T-helper 2 cell treated with Interferon-gamma antibody and Interleukin-4, amounts not matched to agents 5 μg/mL and 100 μg/mL, for 36 hours (primary cell): ENCODE measurements around the gene BABAM2.
"Not testable (repeated sequence)": the region's sequence is repeated elsewhere in the genome, so short reads cannot be mapped to it uniquely, and the experiment has no call there.

Experiments
- DNase-seq: peaks from one replicate; pipeline ENCODE4 v3.0.0; 2021; ENCODE audit warnings: low spot score
- H3K27ac Mint-ChIP-seq: one replicate; pipeline ENCODE4 v1.8.0; 2021; ENCODE audit warnings: mild to moderate bottlenecking, mixed read lengths
- H3K27me3 Mint-ChIP-seq: one replicate; pipeline ENCODE4 v1.8.0; 2021; ENCODE audit warnings: low read depth, mixed read lengths
- H3K36me3 Mint-ChIP-seq: one replicate; pipeline ENCODE4 v1.8.0; 2021; ENCODE audit warnings: low read depth, mixed read lengths
- H3K4me1 Mint-ChIP-seq: one replicate; pipeline ENCODE4 v1.8.0; 2021; ENCODE audit warnings: low read depth, mixed read lengths
- H3K4me3 Mint-ChIP-seq: one replicate; pipeline ENCODE4 v1.8.0; 2022; ENCODE audit warnings: mild to moderate bottlenecking, moderate library complexity, mixed read lengths
- H3K9me3 Mint-ChIP-seq: one replicate; pipeline ENCODE4 v1.8.0; 2021; ENCODE audit warnings: mixed read lengths

The BABAM2 gene

GRCh38 chr2:28366496-28367282, 476.2 kb downstream of the BABAM2 start:
- H3K4me3 Mint-ChIP-seq: peak overlapping the region; percentile 72
- no peaks in the 10 kb centered on the region for H3K36me3 Mint-ChIP-seq
- no peaks in the 10 kb centered on the region for H3K9me3 Mint-ChIP-seq
- peaks cover 10% of the 10 kb centered on the region for H3K27me3 Mint-ChIP-seq
- peak; percentile 71 for DNase-seq
- peak overlapping the region; percentile 84 for H3K27ac Mint-ChIP-seq
- peaks cover 58% of the 10 kb centered on the region for H3K4me1 Mint-ChIP-seq

- Mint-ChIP-seq H3K4me1 (peaks cover 51% of the 10 kb centered on the region), H3K4me3 (peak overlapping the region; percentile 72)
Observed at GRCh38 chr2:28367667-28368356, 477.3 kb downstream of the BABAM2 start.

GRCh38 chr2:28368357-28368798, 477.8 kb downstream of the BABAM2 start:
- Mint-ChIP-seq H3K27ac (peak overlapping the region; percentile 32), H3K9me3 (no peaks in the 10 kb centered on the region), H3K27me3 (peaks cover 21% of the 10 kb centered on the region), H3K4me1 (peaks cover 50% of the 10 kb centered on the region), H3K4me3 (no peak overlapping the region), H3K36me3 (no peaks in the 10 kb centered on the region)
- DNase-seq: no peak

More at GRCh38 chr2:28367667-28368356, 477.3 kb downstream of the BABAM2 start:
- Mint-ChIP-seq H3K27ac (peak overlapping the region; percentile 84), H3K36me3 (no peaks in the 10 kb centered on the region), H3K27me3 (peaks cover 16% of the 10 kb centered on the region), H3K9me3 (no peaks in the 10 kb centered on the region)
- DNase-seq: no peak

GRCh38 chr2:28369358-28369757, 478.8 kb downstream of the BABAM2 start:
- H3K9me3 Mint-ChIP-seq: no peaks in the 10 kb centered on the region
- DNase-seq: no peak
- H3K36me3 Mint-ChIP-seq: no peaks in the 10 kb centered on the region
- H3K27me3 Mint-ChIP-seq: peaks cover 23% of the 10 kb centered on the region
- no peak overlapping the region for H3K4me3 Mint-ChIP-seq
- H3K4me1 Mint-ChIP-seq: peaks cover 44% of the 10 kb centered on the region
- no peak overlapping the region for H3K27ac Mint-ChIP-seq

GRCh38 chr2:28370354-28370753, 479.8 kb downstream of the BABAM2 start:
- Mint-ChIP-seq H3K27ac (no peak overlapping the region), H3K36me3 (no peaks in the 10 kb centered on the region), H3K4me3 (no peak overlapping the region), H3K9me3 (no peaks in the 10 kb centered on the region), H3K27me3 (peaks cover 23% of the 10 kb centered on the region), H3K4me1 (peaks cover 34% of the 10 kb centered on the region)
- no peak for DNase-seq

GRCh38 chr2:28371728-28372127, 481.2 kb downstream of the BABAM2 start:
- not testable (repeated sequence) for H3K27ac Mint-ChIP-seq, H3K4me3 Mint-ChIP-seq, H3K9me3 Mint-ChIP-seq, H3K36me3 Mint-ChIP-seq, DNase-seq
- Mint-ChIP-seq H3K27me3 (peaks cover 23% of the 10 kb centered on the region), H3K4me1 (peaks cover 20% of the 10 kb centered on the region)

- DNase-seq: no peak
- no peaks in the 10 kb centered on the region for H3K36me3 Mint-ChIP-seq
- no peak overlapping the region for H3K27ac Mint-ChIP-seq
- peaks cover 14% of the 10 kb centered on the region for H3K4me1 Mint-ChIP-seq
- peaks cover 24% of the 10 kb centered on the region for H3K27me3 Mint-ChIP-seq
- no peak overlapping the region for H3K4me3 Mint-ChIP-seq
- no peaks in the 10 kb centered on the region for H3K9me3 Mint-ChIP-seq
Observed at GRCh38 chr2:28373854-28374253, 483.3 kb downstream of the BABAM2 start.

GRCh38 chr2:28374331-28374730, 483.8 kb downstream of the BABAM2 start:
- peaks cover 22% of the 10 kb centered on the region for H3K27me3 Mint-ChIP-seq
- peaks cover 16% of the 10 kb centered on the region for H3K4me1 Mint-ChIP-seq
- H3K36me3 Mint-ChIP-seq: no peaks in the 10 kb centered on the region
- no peak overlapping the region for H3K4me3 Mint-ChIP-seq
- no peaks in the 10 kb centered on the region for H3K9me3 Mint-ChIP-seq
- H3K27ac Mint-ChIP-seq: no peak overlapping the region
- no peak for DNase-seq

- no peak for DNase-seq
- Mint-ChIP-seq H3K4me1 (peaks cover 19% of the 10 kb centered on the region), H3K36me3 (no peaks in the 10 kb centered on the region), H3K27ac (no peak overlapping the region), H3K27me3 (peaks cover 21% of the 10 kb centered on the region), H3K4me3 (no peak overlapping the region), H3K9me3 (no peaks in the 10 kb centered on the region)
Observed at GRCh38 chr2:28375236-28375635, 484.7 kb downstream of the BABAM2 start.

GRCh38 chr2:28375742-28376631, 485.5 kb downstream of the BABAM2 start:
- H3K36me3 Mint-ChIP-seq: no peaks in the 10 kb centered on the region
- H3K4me3 Mint-ChIP-seq: no peak overlapping the region
- no peaks in the 10 kb centered on the region for H3K9me3 Mint-ChIP-seq
- DNase-seq: no peak
- peaks cover 17% of the 10 kb centered on the region for H3K27me3 Mint-ChIP-seq
- no peak overlapping the region for H3K27ac Mint-ChIP-seq
- peaks cover 18% of the 10 kb centered on the region for H3K4me1 Mint-ChIP-seq

- no peak overlapping the region for H3K4me3 Mint-ChIP-seq
- H3K36me3 Mint-ChIP-seq: no peaks in the 10 kb centered on the region
- H3K9me3 Mint-ChIP-seq: no peaks in the 10 kb centered on the region
- H3K27ac Mint-ChIP-seq: no peak overlapping the region
- no peak for DNase-seq
- peaks cover 16% of the 10 kb centered on the region for H3K4me1 Mint-ChIP-seq
- peaks cover 16% of the 10 kb centered on the region for H3K27me3 Mint-ChIP-seq
Observed at GRCh38 chr2:28377195-28377816, 486.8 kb downstream of the BABAM2 start.

- no peak overlapping the region for H3K27ac Mint-ChIP-seq
- H3K4me1 Mint-ChIP-seq: peaks cover 18% of the 10 kb centered on the region
- DNase-seq: no peak
- peaks cover 8% of the 10 kb centered on the region for H3K27me3 Mint-ChIP-seq
- no peak overlapping the region for H3K4me3 Mint-ChIP-seq
- no peaks in the 10 kb centered on the region for H3K36me3 Mint-ChIP-seq
- no peaks in the 10 kb centered on the region for H3K9me3 Mint-ChIP-seq
Observed at GRCh38 chr2:28377984-28378678, 487.6 kb downstream of the BABAM2 start.
